Testis (tissue), 2 donors: ENCODE measurements around the gene INPP5F.

Source experiments
- POLR2A ChIP-seq: fragments of 450-650 bp; IDR thresholded peaks from one replicate; pipeline ENCODE4 v1.6.1; 2017; ENCODE audit warnings: antibody characterized with exemption, mild to moderate bottlenecking, moderate library complexity
- TF ChIP-seq, protein P1 (sequence below), 3 experiments: fragments of 450-650 bp in 2 of 3; fragments of 200-600 bp in 1 of 3; sonication (generic) in 1 of 3; IDR thresholded peaks; one replicate each; pipeline ENCODE4 v1.5.1; 2016 to 2019; ENCODE audit warnings: antibody characterized with exemption in 3 of 3, mild to moderate bottlenecking in 2 of 3, moderate library complexity in 1 of 3

GRCh38 chr10:119806334-119807130, 80.7 kb downstream of the INPP5F start:
- TF ChIP-seq, protein P1, sequence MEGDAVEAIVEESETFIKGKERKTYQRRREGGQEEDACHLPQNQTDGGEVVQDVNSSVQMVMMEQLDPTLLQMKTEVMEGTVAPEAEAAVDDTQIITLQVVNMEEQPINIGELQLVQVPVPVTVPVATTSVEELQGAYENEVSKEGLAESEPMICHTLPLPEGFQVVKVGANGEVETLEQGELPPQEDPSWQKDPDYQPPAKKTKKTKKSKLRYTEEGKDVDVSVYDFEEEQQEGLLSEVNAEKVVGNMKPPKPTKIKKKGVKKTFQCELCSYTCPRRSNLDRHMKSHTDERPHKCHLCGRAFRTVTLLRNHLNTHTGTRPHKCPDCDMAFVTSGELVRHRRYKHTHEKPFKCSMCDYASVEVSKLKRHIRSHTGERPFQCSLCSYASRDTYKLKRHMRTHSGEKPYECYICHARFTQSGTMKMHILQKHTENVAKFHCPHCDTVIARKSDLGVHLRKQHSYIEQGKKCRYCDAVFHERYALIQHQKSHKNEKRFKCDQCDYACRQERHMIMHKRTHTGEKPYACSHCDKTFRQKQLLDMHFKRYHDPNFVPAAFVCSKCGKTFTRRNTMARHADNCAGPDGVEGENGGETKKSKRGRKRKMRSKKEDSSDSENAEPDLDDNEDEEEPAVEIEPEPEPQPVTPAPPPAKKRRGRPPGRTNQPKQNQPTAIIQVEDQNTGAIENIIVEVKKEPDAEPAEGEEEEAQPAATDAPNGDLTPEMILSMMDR (IDR thresholded peaks at IDR 0.05): no peak
- no peak for TF ChIP-seq POLR2A
